OCI-LY1 (cell line): ENCODE measurements around the gene HLA-DQB1.

Experiments used
- CTCF ChIP-seq: fragments of 200-600 bp; sonication (generic), shearing (Covaris generic); IDR thresholded peaks from 2 replicates; pipeline ENCODE4 v1.5.1; 2017; ENCODE audit warnings: mild to moderate bottlenecking, antibody characterized with exemption, low read length, moderate library complexity, mixed read lengths
- EZH2 ChIP-seq: fragments of 200-600 bp; sonication (generic), shearing (Covaris generic); IDR thresholded peaks from 2 replicates; pipeline ENCODE4 v1.8.0; 2017; ENCODE audit warnings: borderline replicate concordance, mixed run types, mild to moderate bottlenecking, antibody characterized with exemption, low read length, moderate library complexity, mixed read lengths

DNA sequence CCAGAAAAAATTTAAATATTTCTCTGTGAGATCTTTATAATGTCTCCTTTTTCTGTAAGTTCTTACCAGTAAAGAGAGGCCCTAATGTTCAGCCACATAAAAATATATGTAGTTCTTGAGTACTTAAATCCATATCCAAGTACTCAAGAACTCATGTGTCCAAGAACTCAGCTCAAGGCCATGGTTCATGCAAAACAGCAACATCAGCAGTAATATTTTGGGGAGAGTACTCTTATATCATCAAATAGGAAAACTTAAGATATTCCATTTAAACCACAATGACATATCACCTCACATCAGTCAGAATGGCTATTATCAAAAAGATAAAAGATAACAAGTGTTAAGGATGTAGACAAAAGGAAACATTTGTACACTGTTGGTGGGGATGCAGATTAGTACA is 3.4 kb upstream of the HLA-DQB1 start:
- no peak for TF ChIP-seq CTCF
- TF ChIP-seq EZH2, result no peak
